Transverse colon (tissue), 4 donors: ENCODE measurements around the gene SEPTIN2. TPM values are rescaled to one million over a fixed set of nuclear protein-coding genes. Genes with fewer than 3 reads are reported as not detected.
"Not testable (repeated sequence)": the region's sequence is repeated elsewhere in the genome, so short reads cannot be mapped to it uniquely, and the experiment has no call there.

ENCODE experiments used
- DNase-seq: peaks from one replicate; pipeline ENCODE4 v3.0.0-alpha.2; 2019
- H3K27ac ChIP-seq, 4 donors: fragments of 200-600 bp; sonication (generic); 2 replicates each; pipeline ENCODE4 v1.5.1; 2016 to 2018; ENCODE audit warnings: inconsistent platforms in 4 of 4
- H3K27me3 ChIP-seq: fragments of 200-600 bp; sonication (generic); 2 replicates; pipeline ENCODE4 v1.5.1; 2017; ENCODE audit warnings: inconsistent platforms
- H3K36me3 ChIP-seq, 4 donors: fragments of 200-600 bp; sonication (generic); 2 replicates each; pipeline ENCODE4 v1.5.1; 2017 to 2019; ENCODE audit warnings: inconsistent platforms in 4 of 4
- H3K4me1 ChIP-seq, 4 donors: fragments of 200-600 bp; sonication (generic); 2 replicates each; pipeline ENCODE4 v1.5.1; 2017 to 2020; ENCODE audit warnings: inconsistent platforms in 4 of 4
- H3K4me3 ChIP-seq, 4 donors: fragments of 200-600 bp; sonication (generic); 1 replicate in 1 of 4; 2 replicates in 3 of 4; pipeline versions ENCODE4 v1.5.1 to v1.6.1; 2017 to 2019; ENCODE audit warnings: inconsistent platforms in 4 of 4
- H3K9me3 ChIP-seq, 2 donors: fragments of 200-600 bp; sonication (generic); 2 replicates each; pipeline ENCODE4 v1.5.1; 2017 to 2019; ENCODE audit warnings: inconsistent platforms in 2 of 2
- EP300 ChIP-seq: sonication (generic); formaldehyde crosslinking; IDR thresholded peaks from one replicate; pipeline ENCODE4 v1.6.1; 2017; ENCODE audit warnings: antibody characterized with exemption, low read depth
- POLR2A ChIP-seq: fragments of 450-650 bp; IDR thresholded peaks from one replicate; pipeline ENCODE4 v1.6.1; 2016; ENCODE audit warnings: antibody characterized with exemption, mild to moderate bottlenecking, moderate library complexity
- POLR2AphosphoS5 ChIP-seq, 3 donors: sonication (generic); formaldehyde crosslinking; IDR thresholded peaks; one replicate each; pipeline ENCODE4 v1.6.1; 2016; ENCODE audit warnings: antibody characterized with exemption in 3 of 3
- WGBS, 2 donors: methylation state at CpG; one replicate each; pipeline ENCODE4 v1.1.5; 2018; ENCODE audit warnings: low coverage in 1 of 2; 5-methylcytosine and 5-hydroxymethylcytosine counted together
- in situ Hi-C, 4 donors: fragments of 200-750 bp; cut with MboI; loops; one replicate each; pipeline versions ENCODE4 v1.15.0 to v1.15.1; 2017; ENCODE audit warnings: low sequenced_read_pairs in 3 of 4, low pct_ligation_motif_present in 1 of 4, low pct_unique_long_range_greater_than_20kb in 1 of 4
- intact Hi-C: fragments of 100-400 bp; cut with DNase I; formaldehyde crosslinking; loops from one replicate; pipeline ENCODE4 v1.15.1; 2023; ENCODE audit warnings: low total_unique reads
- total RNA-seq, 4 donors: library from RNA; depleted of rRNA; stranded (reverse); fragments of >200 nt; gene quantifications; one replicate each; pipeline ENCODE4 v1.1.0, GENCODE V29; 2016
- TF ChIP-seq, protein P1 (sequence below), 5 experiments: fragments of 200-600 bp in 3 of 5; fragments of 450-650 bp in 2 of 5; sonication (generic) in 3 of 5; IDR thresholded peaks; 1 replicate in 2 of 5; 2 replicates in 3 of 5; pipeline ENCODE4 v1.5.1; 2016 to 2017; ENCODE audit warnings: antibody characterized with exemption in 5 of 5, inconsistent platforms in 3 of 5, mild to moderate bottlenecking in 2 of 5, moderate library complexity in 1 of 5

The SEPTIN2 gene
- total RNA-seq, 4 donors from 2014 or later = 116 to 264 (median 180) TPM

DNA sequence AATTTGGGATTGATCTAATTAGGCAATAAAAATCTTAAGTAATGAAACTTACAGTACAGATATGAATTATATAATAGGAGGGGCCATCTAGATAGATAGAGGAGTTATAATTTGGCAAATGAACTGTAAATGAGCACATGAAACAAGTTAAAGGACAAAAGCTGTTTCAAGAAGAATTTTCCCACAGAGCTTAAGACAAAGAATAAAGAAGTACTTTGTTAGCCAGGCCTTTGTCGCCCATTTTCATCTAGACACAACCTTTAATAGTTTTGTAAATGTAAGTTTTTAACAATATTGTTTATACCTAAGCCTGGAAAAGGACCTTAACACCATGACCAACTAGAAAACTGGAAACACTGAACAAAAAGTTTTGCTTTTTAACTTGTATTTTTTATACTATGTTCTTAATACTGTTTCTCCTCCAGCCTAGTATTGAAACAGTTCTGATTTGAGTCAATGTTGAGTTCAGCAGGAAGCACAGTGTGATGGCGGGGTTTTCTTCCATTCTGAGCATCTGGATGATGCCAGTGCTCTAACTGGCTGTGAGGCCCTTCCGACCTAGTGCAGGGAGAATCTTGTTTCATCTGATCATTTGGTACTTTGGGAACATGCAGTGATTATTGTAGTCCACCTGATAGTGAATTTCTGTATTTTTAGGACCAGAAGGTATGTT lies 77.9 kb downstream of the SEPTIN2 start:
- H3K36me3 ChIP-seq = no peaks in the 10 kb centered on the region
- no peaks in the 10 kb centered on the region for H3K9me3 ChIP-seq
- in situ Hi-C loops = no loop called here
- H3K4me3 ChIP-seq = no peak overlapping the region
- peaks cover 0 to 16% (median 0%) of the 10 kb centered on the region in 4 donors for H3K4me1 ChIP-seq
- DNase-seq = no peak
- TF ChIP-seq POLR2A (no peak), POLR2AphosphoS5 (IDR thresholded peaks at IDR 0.05) (no peak), EP300 (no peak)
- TF ChIP-seq, protein P1, sequence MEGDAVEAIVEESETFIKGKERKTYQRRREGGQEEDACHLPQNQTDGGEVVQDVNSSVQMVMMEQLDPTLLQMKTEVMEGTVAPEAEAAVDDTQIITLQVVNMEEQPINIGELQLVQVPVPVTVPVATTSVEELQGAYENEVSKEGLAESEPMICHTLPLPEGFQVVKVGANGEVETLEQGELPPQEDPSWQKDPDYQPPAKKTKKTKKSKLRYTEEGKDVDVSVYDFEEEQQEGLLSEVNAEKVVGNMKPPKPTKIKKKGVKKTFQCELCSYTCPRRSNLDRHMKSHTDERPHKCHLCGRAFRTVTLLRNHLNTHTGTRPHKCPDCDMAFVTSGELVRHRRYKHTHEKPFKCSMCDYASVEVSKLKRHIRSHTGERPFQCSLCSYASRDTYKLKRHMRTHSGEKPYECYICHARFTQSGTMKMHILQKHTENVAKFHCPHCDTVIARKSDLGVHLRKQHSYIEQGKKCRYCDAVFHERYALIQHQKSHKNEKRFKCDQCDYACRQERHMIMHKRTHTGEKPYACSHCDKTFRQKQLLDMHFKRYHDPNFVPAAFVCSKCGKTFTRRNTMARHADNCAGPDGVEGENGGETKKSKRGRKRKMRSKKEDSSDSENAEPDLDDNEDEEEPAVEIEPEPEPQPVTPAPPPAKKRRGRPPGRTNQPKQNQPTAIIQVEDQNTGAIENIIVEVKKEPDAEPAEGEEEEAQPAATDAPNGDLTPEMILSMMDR (IDR thresholded peaks at IDR 0.05) = no peak
- intact Hi-C loops = no loop called here
- WGBS, 2 donors = 74 to 79% methylated on average over 3 of the region's 3 CpGs
- no peak overlapping the region for H3K27ac ChIP-seq
- no peaks in the 10 kb centered on the region for H3K27me3 ChIP-seq

- DNase-seq, H3K36me3 ChIP-seq, H3K27ac ChIP-seq, in situ Hi-C loops, H3K4me3 ChIP-seq, H3K9me3 ChIP-seq, H3K27me3 ChIP-seq, intact Hi-C loops: not testable (repeated sequence)
- 99 to 100% methylated on average over 2 to 6 of the region's 6 CpGs for WGBS, 2 donors
- H3K4me1 ChIP-seq = peaks cover 0 to 33% (median 14%) of the 10 kb centered on the region in 4 donors
These were observed 81.1 kb downstream of the SEPTIN2 start for GRCh38 chr2:241396809-241397208.

GRCh38 chr2:241399941-241400922 lies 84.5 kb downstream of the SEPTIN2 start:
- Histone ChIP-seq H3K27ac (peak overlapping the region; percentile 49 to 78 (median 64)), H3K4me3 (no peak overlapping the region)
- WGBS, 2 donors = 46% methylated on average over 10 of the region's 10 CpGs; no CpG with 5 or more reads in 1 of the 2 donors

More at GRCh38 chr2:241399941-241400922, 84.5 kb downstream of the SEPTIN2 start:
- in situ Hi-C loops (no loop called here), intact Hi-C loops (no loop called here)
- no peak for TF ChIP-seq EP300
- TF ChIP-seq POLR2A = peak; percentile 29
- TF ChIP-seq POLR2AphosphoS5 (IDR thresholded peaks at IDR 0.05) = peak in 1 of 3 donors; percentile 53
- Histone ChIP-seq H3K27me3 (no peaks in the 10 kb centered on the region), H3K9me3 (no peaks in the 10 kb centered on the region), H3K36me3 (peaks cover 0 to 12% (median 0%) of the 10 kb centered on the region in 4 donors), H3K4me1 (peaks cover 0 to 28% (median 14%) of the 10 kb centered on the region in 4 donors)
- DNase-seq = peak; percentile 69

Other genes starting within 250 kb of the SEPTIN2 start
- 100 to 1,000 TPM in 1 of 4 donors, 10 to 100 TPM in 3; 25.4 to 161 (median 34.3) TPM for gene MTERF4, start 213.6 kb upstream of the SEPTIN2 start, total RNA-seq
- gene PASK, start 166.5 kb upstream of the SEPTIN2 start, total RNA-seq = 10 to 100 TPM in 2 of 4 donors, 1 to 10 TPM in 2; 7.0 to 35.2 (median 19.1) TPM
- 10 to 100 TPM; 10.8 to 84.2 (median 46.5) TPM for gene PPP1R7, start 165.5 kb upstream of the SEPTIN2 start, total RNA-seq
- 100 to 1,000 TPM in 1 of 4 donors, 10 to 100 TPM in 3; 37.2 to 202 (median 71.0) TPM for gene ANO7, start 127.2 kb upstream of the SEPTIN2 start, total RNA-seq
- gene HDLBP, start 253 bp upstream of the SEPTIN2 start, total RNA-seq = 1,000 to 10,000 TPM in 1 of 4 donors, 100 to 1,000 TPM in 3; 168 to 1,885 (median 314) TPM
- gene FARP2, start 40.4 kb downstream of the SEPTIN2 start, total RNA-seq = 100 to 1,000 TPM in 3 of 4 donors, 10 to 100 TPM in 1; 96.5 to 164 (median 136) TPM
- gene STK25, start 192.7 kb downstream of the SEPTIN2 start, total RNA-seq = 100 to 1,000 TPM; 159 to 427 (median 205) TPM
- 10 to 100 TPM; 21.0 to 84.2 (median 24.4) TPM for gene BOK, start 242.8 kb downstream of the SEPTIN2 start, total RNA-seq